Esophagus squamous epithelium (tissue), 5 donors: Measurements from ENCODE around the gene RPL5. TPM values are rescaled to one million over a fixed set of nuclear protein-coding genes. Genes with fewer than 3 reads are reported as not detected.

Source experiments
- DNase-seq: peaks from one replicate; lab custom pipeline; 2025; lab: John Stamatoyannopoulos, UW
- H3K27ac ChIP-seq, 4 donors: fragments of 200-600 bp; sonication (generic); one replicate each; pipeline ENCODE4 v1.5.1; 2016 to 2019; ENCODE audit warnings: mild to moderate bottlenecking in 1 of 4
- H3K27me3 ChIP-seq, 4 donors: fragments of 200-600 bp; sonication (generic); 1 replicate in 3 of 4; 2 replicates in 1 of 4; pipeline versions ENCODE4 v1.5.1 to v1.6.0; 2017 to 2021; ENCODE audit warnings: antibody characterized with exemption in 1 of 4
- H3K36me3 ChIP-seq, 3 donors: fragments of 200-600 bp; sonication (generic); one replicate each; pipeline ENCODE4 v1.5.1; 2016 to 2019
- H3K4me1 ChIP-seq, 3 donors: fragments of 200-600 bp; sonication (generic); one replicate each; pipeline ENCODE4 v1.5.1; 2017 to 2019
- H3K4me3 ChIP-seq, 4 donors: fragments of 200-600 bp; sonication (generic); 1 replicate in 3 of 4; 2 replicates in 1 of 4; pipeline ENCODE4 v1.5.1; 2016 to 2019; ENCODE audit warnings: mild to moderate bottlenecking in 2 of 4, moderate library complexity in 1 of 4
- H3K9me3 ChIP-seq, 3 donors: fragments of 200-600 bp; sonication (generic); one replicate each; pipeline ENCODE4 v1.5.1; 2016 to 2019
- POLR2A ChIP-seq, 4 donors: fragments of 450-650 bp; IDR thresholded peaks; one replicate each; pipeline ENCODE4 v1.6.1; 2017; ENCODE audit warnings: antibody characterized with exemption in 4 of 4, mild to moderate bottlenecking in 4 of 4, moderate library complexity in 3 of 4
- WGBS, 2 donors: methylation state at CpG; one replicate each; pipeline ENCODE4 v1.1.5; 2018; 5-methylcytosine and 5-hydroxymethylcytosine counted together
- intact Hi-C: fragments of 100-400 bp; cut with DNase I; formaldehyde crosslinking; loops from one replicate; pipeline ENCODE4 v1.15.0; 2022
- total RNA-seq, 4 donors: library from RNA; depleted of rRNA; stranded (reverse); fragments of >200 nt; gene quantifications; one replicate each; pipeline ENCODE4 v1.1.0, GENCODE V29; 2016
- TF ChIP-seq, protein P1 (sequence below), 6 experiments: fragments of 450-650 bp in 4 of 6; fragments of 200-600 bp in 2 of 6; sonication (generic) in 2 of 6; IDR thresholded peaks; one replicate each; pipeline ENCODE4 v1.5.1; 2016 to 2019; ENCODE audit warnings: antibody characterized with exemption in 6 of 6, mild to moderate bottlenecking in 4 of 6, moderate library complexity in 4 of 6
- donor health status: DM: yes; HTN: yes; CAD: no.

The RPL5 gene
- total RNA-seq, 4 donors from 2014 or later: 828 to 2,443 (median 1,463) TPM

DNA sequence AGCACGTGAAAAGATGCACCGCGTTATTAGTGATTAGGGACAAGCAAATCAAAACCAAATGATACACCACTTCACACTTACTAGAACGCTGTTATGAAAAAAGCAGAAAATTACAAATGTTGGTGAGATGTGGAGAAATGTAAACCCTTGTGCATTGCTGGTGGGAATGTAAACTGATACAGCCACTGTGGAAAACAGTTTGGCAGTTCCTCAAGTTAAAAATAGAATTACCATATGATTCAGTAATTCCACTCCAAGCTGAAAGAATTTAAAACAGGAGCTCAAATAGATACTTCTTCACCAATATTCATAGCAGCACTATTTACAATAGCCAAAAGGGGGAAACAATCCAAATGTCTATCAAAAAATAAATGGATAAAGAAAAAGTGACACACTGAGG, 36.7 kb upstream of the RPL5 start:
- no peak for DNase-seq
- H3K27ac ChIP-seq: no peak overlapping the region
- H3K27me3 ChIP-seq: peaks cover 0 to 6% (median 0%) of the 10 kb centered on the region in 4 donors
- intact Hi-C loops: no loop called here
- H3K4me3 ChIP-seq: no peak overlapping the region
- no peaks in the 10 kb centered on the region for H3K36me3 ChIP-seq
- no peaks in the 10 kb centered on the region for H3K9me3 ChIP-seq
- H3K4me1 ChIP-seq: no peaks in the 10 kb centered on the region
- TF ChIP-seq POLR2A (IDR thresholded peaks at IDR 0.05): no peak
- TF ChIP-seq, protein P1, sequence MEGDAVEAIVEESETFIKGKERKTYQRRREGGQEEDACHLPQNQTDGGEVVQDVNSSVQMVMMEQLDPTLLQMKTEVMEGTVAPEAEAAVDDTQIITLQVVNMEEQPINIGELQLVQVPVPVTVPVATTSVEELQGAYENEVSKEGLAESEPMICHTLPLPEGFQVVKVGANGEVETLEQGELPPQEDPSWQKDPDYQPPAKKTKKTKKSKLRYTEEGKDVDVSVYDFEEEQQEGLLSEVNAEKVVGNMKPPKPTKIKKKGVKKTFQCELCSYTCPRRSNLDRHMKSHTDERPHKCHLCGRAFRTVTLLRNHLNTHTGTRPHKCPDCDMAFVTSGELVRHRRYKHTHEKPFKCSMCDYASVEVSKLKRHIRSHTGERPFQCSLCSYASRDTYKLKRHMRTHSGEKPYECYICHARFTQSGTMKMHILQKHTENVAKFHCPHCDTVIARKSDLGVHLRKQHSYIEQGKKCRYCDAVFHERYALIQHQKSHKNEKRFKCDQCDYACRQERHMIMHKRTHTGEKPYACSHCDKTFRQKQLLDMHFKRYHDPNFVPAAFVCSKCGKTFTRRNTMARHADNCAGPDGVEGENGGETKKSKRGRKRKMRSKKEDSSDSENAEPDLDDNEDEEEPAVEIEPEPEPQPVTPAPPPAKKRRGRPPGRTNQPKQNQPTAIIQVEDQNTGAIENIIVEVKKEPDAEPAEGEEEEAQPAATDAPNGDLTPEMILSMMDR (IDR thresholded peaks at IDR 0.05): no peak
- WGBS, 2 donors: 87 to 92% methylated on average over 4 of the region's 4 CpGs

DNA sequence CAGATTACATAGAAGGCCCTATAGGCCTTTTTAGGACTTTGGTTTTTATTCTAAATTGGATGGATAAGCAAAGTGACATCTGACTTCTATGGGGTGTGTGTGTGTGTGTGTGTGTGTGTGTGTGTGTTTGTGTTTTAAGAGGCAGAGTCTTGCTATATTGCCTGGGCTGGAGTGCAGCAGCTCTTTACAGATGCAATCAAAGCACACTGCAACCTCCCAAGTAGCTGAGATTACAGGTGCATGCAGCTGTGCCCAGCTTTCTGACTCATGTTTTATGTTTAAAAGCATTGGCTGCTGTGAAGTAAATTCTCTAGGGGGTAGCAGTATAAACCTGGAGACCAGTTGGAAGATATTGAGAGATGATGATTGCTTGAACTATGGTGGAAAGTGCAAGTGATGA, 34.5 kb upstream of the RPL5 start:
- Histone ChIP-seq H3K36me3 (no peaks in the 10 kb centered on the region), H3K4me3 (no peak overlapping the region), H3K27ac (no peak overlapping the region), H3K9me3 (no peaks in the 10 kb centered on the region), H3K4me1 (no peaks in the 10 kb centered on the region), H3K27me3 (peaks cover 0 to 6% (median 0%) of the 10 kb centered on the region in 4 donors)
- DNase-seq: no peak
- TF ChIP-seq POLR2A (IDR thresholded peaks at IDR 0.05): no peak
- TF ChIP-seq, protein P1 (IDR thresholded peaks at IDR 0.05): no peak
- intact Hi-C loops: no loop called here

DNA sequence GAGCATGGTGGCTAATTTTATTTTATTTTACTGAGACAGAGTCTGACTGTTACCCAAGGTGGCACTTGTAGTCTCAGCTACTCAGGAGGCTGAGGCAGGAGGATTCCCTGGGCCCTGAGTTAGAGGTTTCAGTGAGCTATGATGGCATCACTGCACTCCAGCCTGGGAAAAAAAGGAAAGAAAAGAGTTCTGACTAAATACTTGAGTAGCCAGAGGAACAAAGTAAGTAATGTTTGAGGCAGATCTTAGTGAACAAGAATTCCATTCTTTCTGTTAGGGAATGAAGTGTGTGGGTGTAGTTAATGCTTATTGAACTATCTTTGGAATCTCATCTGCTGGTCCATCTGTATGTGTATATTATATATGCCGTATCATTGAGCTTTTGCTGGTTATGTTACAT, 33.9 kb upstream of the RPL5 start:
- Histone ChIP-seq H3K4me3 (no peak overlapping the region), H3K36me3 (no peaks in the 10 kb centered on the region), H3K4me1 (no peaks in the 10 kb centered on the region), H3K9me3 (no peaks in the 10 kb centered on the region), H3K27ac (no peak overlapping the region), H3K27me3 (peaks cover 0 to 6% (median 0%) of the 10 kb centered on the region in 4 donors)
- WGBS, 2 donors: 73 to 80% methylated on average over 1 of the region's 1 CpG
- DNase-seq: no peak
- no peak for TF ChIP-seq POLR2A (IDR thresholded peaks at IDR 0.05)
- TF ChIP-seq, protein P1 (IDR thresholded peaks at IDR 0.05): no peak
- intact Hi-C loops: no loop called here

DNA sequence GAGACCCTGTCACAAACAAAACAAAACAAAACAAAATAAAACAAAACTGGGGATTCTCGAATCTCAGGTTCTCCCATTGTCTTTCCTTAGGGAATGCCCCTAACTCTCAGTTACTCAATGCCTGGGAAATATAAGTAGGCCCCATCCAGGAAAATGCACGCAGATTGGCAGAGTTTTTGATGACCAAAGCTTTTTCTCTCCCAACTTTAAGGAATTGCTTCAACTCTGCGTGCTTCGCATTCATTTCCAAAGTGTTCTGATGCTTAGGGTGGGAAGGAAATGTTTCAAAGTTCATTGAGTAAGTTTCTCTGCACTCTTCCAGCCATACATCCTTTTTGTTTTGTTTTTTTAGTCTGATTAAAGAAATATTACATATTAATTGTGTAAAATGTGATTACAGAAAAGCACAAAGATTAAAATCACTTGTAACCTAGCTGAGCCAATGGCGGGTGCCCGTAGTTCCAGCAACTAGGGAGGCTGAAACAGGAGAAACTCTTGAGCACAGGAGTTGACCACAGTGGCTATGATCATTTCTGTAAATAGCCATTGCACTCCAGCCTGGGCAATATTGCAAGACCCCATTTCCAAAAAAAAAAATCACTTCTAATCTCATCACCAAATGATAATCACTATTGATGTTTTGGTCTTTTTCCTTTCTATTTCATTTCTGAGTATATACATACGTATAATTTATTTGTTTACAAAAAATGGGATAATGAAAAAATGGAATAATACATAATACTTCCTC, 28.5 kb upstream of the RPL5 start:
- H3K27ac ChIP-seq: no peak overlapping the region
- H3K4me1 ChIP-seq: peaks cover 0 to 6% (median 0%) of the 10 kb centered on the region in 3 donors
- no peak for DNase-seq
- no peaks in the 10 kb centered on the region for H3K36me3 ChIP-seq
- intact Hi-C loops: no loop called here
- no peak overlapping the region for H3K4me3 ChIP-seq
- WGBS, 2 donors: 90 to 91% methylated on average over 7 of the region's 7 CpGs
- TF ChIP-seq POLR2A (IDR thresholded peaks at IDR 0.05): no peak
- TF ChIP-seq, protein P1 (IDR thresholded peaks at IDR 0.05): no peak
- no peaks in the 10 kb centered on the region for H3K9me3 ChIP-seq
- no peaks in the 10 kb centered on the region for H3K27me3 ChIP-seq

DNA sequence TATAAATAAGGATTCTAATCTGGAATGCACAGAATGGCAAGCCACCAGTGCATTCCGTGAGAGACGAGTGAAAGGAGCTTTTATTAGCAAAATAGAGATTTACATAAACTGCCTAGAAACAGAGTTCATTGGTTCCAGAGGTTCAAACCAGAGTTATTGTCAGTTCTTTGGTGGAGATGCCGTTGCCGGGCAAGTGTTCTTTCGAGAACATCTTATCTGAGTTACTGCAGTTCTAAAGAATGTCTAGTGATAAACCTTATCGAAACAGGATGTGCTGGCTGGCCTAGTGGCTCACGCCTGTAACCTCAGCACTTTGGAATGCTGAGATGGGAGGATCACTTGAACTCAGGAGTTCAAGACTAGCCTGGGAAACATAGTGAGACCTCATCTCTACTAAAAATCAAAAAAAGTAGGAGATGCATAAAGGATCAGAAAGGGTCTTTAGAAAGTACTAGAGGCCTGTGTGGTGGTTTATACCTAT, 27.1 kb upstream of the RPL5 start:
- no peaks in the 10 kb centered on the region for H3K27me3 ChIP-seq
- WGBS, 2 donors: 9 to 19% methylated on average over 7 of the region's 7 CpGs
- TF ChIP-seq, protein P1 (IDR thresholded peaks at IDR 0.05): no peak
- TF ChIP-seq POLR2A (IDR thresholded peaks at IDR 0.05): no peak

More for the DNA sequence above, 27.1 kb upstream of the RPL5 start:
- H3K9me3 ChIP-seq: no peaks in the 10 kb centered on the region
- intact Hi-C loops: no loop called here
- no peak overlapping the region for H3K27ac ChIP-seq
- no peak overlapping the region for H3K4me3 ChIP-seq
- no peaks in the 10 kb centered on the region for H3K36me3 ChIP-seq
- H3K4me1 ChIP-seq: peaks cover 0 to 6% (median 0%) of the 10 kb centered on the region in 3 donors
- no peak for DNase-seq
